Ishikawa (cell line): ENCODE results near the gene RAB37.

ENCODE experiments used
- CEBPB ChIP-seq: IDR thresholded peaks from 2 replicates; pipeline ENCODE4 v1.6.1; 2012
- CREB1 ChIP-seq: IDR thresholded peaks from 2 replicates; pipeline ENCODE4 v1.6.1; 2012; ENCODE audit warnings: low read depth
- EGR1 ChIP-seq: IDR thresholded peaks from 2 replicates; pipeline ENCODE4 v1.6.1; 2012
- EP300 ChIP-seq: IDR thresholded peaks from 2 replicates; pipeline ENCODE4 v1.6.1; 2012; ENCODE audit warnings: borderline replicate concordance
- FOXM1 ChIP-seq: IDR thresholded peaks from 2 replicates; pipeline ENCODE4 v1.6.1; 2012; ENCODE audit warnings: low read depth, borderline replicate concordance
- NFIC ChIP-seq: IDR thresholded peaks from 2 replicates; pipeline ENCODE4 v1.6.1; 2012
- RAD21 ChIP-seq: IDR thresholded peaks from 2 replicates; pipeline ENCODE4 v1.6.1; 2012; ENCODE audit warnings: low read depth
- TAF1 ChIP-seq: IDR thresholded peaks from 2 replicates; pipeline ENCODE4 v1.6.1; 2012; ENCODE audit warnings: low read depth, mild to moderate bottlenecking
- TCF12 ChIP-seq: IDR thresholded peaks from 2 replicates; pipeline ENCODE4 v1.6.1; 2012; ENCODE audit warnings: low read depth
- TEAD4 ChIP-seq: IDR thresholded peaks from 2 replicates; pipeline ENCODE4 v1.6.1; 2012
- USF1 ChIP-seq: IDR thresholded peaks from 2 replicates; pipeline ENCODE4 v1.6.1; 2012
- YY1 ChIP-seq: IDR thresholded peaks from 2 replicates; pipeline ENCODE4 v1.6.1; 2012; ENCODE audit warnings: low read depth
- ZBTB7A ChIP-seq: IDR thresholded peaks from 2 replicates; pipeline ENCODE4 v1.6.1; 2012; ENCODE audit warnings: low read depth
- TF ChIP-seq, protein P1 (sequence below): IDR thresholded peaks from 2 replicates; pipeline ENCODE4 v1.6.1; 2012; ENCODE audit warnings: low read depth, mild to moderate bottlenecking
- TF ChIP-seq, protein P2 (sequence below): IDR thresholded peaks from 2 replicates; pipeline ENCODE4 v1.6.1; 2012

Gene RAB37, protein sequence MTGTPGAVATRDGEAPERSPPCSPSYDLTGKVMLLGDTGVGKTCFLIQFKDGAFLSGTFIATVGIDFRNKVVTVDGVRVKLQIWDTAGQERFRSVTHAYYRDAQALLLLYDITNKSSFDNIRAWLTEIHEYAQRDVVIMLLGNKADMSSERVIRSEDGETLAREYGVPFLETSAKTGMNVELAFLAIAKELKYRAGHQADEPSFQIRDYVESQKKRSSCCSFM

DNA sequence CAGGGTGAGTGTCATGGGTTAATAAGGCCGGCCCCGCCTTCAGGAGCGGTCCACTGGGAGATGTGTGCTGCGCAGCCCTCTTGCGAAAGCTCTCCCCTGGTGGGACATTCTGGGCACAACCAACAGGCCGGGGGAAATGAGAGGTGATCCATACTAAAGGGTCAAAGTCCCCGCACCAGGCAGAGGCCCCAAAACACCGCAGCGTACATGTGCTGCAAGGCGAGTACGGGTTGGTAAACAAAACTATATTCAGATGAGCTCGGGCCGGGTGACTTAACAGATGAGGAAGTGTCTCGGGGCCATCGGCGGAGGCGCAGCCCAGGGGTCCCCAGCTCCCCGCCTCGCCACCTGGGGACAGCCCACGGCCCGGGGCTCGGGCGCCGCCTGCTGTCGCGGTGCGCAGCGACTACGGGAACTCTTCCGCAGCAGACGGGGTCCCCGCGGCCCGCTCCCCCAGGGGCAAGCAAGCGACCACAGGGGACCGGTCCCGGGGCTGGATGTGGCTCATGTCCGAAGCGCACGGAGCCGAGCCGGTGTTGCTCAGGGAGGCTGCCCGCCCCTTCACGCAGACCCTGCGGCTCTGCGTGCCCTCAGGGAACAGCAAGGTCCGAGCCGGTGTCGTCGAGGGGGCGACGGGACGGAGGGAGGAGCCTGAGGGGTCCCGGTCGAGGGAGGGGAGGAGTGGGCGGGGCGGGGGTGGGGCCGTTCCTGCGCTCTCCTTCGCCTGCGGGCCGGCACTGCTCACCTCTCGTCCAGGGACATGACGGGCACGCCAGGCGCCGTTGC lies at the start of gene RAB37:
RAB37 (plus strand) TSS at position 744 of the 786 bp plus-strand sequence; CDS start at position 761, 17 bp downstream.
- peak; percentile 46 for TF ChIP-seq RAD21
- TF ChIP-seq TEAD4, result no peak
- no peak for TF ChIP-seq NFIC
- TF ChIP-seq CEBPB, result peak; percentile 96

DNA sequence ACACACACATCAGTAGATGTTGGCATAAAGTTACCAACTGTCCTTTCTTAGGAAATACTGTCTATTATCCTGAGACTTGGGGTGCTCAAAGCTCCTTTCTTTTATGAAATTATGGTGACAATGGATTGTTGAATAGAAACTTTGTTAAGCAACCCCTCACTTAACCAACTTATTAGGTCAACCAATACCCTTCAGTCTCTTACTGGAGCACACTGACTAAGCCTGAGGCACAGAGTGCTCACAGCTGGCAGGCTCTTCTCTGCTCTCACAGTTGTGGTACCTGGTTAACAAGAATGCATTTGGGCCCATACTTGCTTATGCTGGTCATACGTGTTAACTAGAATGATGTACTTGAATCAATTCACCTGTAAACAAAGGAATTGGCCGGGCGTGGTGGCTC lies 49.2 kb upstream of the RAB37 start:
- no peak for TF ChIP-seq YY1
- TF ChIP-seq, protein P1, sequence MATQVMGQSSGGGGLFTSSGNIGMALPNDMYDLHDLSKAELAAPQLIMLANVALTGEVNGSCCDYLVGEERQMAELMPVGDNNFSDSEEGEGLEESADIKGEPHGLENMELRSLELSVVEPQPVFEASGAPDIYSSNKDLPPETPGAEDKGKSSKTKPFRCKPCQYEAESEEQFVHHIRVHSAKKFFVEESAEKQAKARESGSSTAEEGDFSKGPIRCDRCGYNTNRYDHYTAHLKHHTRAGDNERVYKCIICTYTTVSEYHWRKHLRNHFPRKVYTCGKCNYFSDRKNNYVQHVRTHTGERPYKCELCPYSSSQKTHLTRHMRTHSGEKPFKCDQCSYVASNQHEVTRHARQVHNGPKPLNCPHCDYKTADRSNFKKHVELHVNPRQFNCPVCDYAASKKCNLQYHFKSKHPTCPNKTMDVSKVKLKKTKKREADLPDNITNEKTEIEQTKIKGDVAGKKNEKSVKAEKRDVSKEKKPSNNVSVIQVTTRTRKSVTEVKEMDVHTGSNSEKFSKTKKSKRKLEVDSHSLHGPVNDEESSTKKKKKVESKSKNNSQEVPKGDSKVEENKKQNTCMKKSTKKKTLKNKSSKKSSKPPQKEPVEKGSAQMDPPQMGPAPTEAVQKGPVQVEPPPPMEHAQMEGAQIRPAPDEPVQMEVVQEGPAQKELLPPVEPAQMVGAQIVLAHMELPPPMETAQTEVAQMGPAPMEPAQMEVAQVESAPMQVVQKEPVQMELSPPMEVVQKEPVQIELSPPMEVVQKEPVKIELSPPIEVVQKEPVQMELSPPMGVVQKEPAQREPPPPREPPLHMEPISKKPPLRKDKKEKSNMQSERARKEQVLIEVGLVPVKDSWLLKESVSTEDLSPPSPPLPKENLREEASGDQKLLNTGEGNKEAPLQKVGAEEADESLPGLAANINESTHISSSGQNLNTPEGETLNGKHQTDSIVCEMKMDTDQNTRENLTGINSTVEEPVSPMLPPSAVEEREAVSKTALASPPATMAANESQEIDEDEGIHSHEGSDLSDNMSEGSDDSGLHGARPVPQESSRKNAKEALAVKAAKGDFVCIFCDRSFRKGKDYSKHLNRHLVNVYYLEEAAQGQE, result no peak

DNA sequence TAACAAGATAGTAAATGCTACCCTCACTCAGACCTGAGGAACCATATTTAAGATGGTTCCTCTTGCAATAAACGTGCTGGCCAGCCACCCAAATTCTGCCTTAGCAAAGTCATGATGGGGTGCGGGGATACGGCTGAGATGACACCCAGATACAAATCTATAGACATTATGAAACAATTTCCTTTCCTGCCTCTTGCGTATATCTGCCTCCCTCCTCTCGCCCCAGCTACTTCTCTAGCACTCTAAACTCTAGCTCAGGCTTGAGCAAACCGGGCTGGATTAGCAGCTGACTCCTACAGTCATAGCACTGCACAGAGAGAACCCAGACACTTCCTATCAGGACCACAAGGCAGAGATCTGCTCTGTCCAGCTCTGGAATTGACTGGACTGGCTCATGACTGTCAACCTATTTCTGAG lies 46.6 kb upstream of the RAB37 start:
- TF ChIP-seq NFIC, result no peak
- TF ChIP-seq FOXM1, result no peak
- TF ChIP-seq, protein P2, sequence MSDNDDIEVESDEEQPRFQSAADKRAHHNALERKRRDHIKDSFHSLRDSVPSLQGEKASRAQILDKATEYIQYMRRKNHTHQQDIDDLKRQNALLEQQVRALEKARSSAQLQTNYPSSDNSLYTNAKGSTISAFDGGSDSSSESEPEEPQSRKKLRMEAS, result no peak
- no peak for TF ChIP-seq RAD21
- TF ChIP-seq TEAD4, result no peak
- TF ChIP-seq YY1, result no peak
- TF ChIP-seq EGR1, result no peak
- no peak for TF ChIP-seq CEBPB
- TF ChIP-seq EP300, result no peak
- TF ChIP-seq, protein P1, result no peak
- TF ChIP-seq CREB1, result no peak
- no peak for TF ChIP-seq ZBTB7A
- TF ChIP-seq USF1, result no peak
- TF ChIP-seq TCF12, result no peak
- TF ChIP-seq TAF1, result no peak

DNA sequence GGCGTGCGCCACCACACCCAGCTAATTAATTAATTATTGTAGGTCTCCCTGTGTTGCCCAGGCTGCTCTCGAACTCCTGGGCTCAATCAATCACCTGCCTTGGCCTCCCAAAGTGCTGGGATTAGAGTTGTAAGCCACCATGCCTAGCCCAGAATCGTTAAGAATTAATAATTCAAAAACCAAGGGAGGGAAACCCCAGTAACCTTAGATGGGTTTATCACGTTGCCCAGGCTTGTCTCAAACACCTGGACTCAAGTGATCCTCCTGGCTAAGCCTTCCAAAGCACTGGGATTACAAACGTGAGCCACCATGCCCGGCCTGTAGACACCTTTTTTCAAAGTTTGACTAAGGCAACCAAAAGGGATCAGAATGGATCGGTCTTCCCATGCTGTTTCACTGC lies 45.9 kb upstream of the RAB37 start:
- no peak for TF ChIP-seq EP300
- no peak for TF ChIP-seq TEAD4
- TF ChIP-seq RAD21, result no peak
- TF ChIP-seq TAF1, result no peak
- TF ChIP-seq ZBTB7A, result no peak
- no peak for TF ChIP-seq CEBPB
- no peak for TF ChIP-seq FOXM1
- TF ChIP-seq CREB1, result no peak
- no peak for TF ChIP-seq YY1
- no peak for TF ChIP-seq NFIC
- TF ChIP-seq, protein P2, result no peak
- no peak for TF ChIP-seq USF1
- TF ChIP-seq TCF12, result no peak
- TF ChIP-seq EGR1, result no peak
- TF ChIP-seq, protein P1, result no peak

GRCh38 chr17:74694081-74694480 lies 43.0 kb upstream of the RAB37 start:
- TF ChIP-seq TEAD4, result no peak
- TF ChIP-seq YY1, result no peak
